H9 (cell line): ENCODE results near the gene CEBPE. TPM values are rescaled to one million over a fixed set of nuclear protein-coding genes. Genes with fewer than 3 reads are reported as not detected.

ENCODE experiments used
- DNase-seq: peaks from one replicate; pipeline ENCODE4 v3.0.0-alpha.2; 2017
- H2AFZ ChIP-seq: one replicate; pipeline ENCODE4 v1.6.1; 2013; ENCODE audit warnings: mild to moderate bottlenecking, low read length, control low read depth, moderate library complexity
- H2AK5ac ChIP-seq: 2 replicates; pipeline ENCODE4 v1.6.1; 2013; ENCODE audit warnings: low read length, control low read depth, mixed read lengths; ENCODE audit not compliant: insufficient read length
- H2BK120ac ChIP-seq: one replicate; pipeline ENCODE4 v1.6.1; 2013; ENCODE audit warnings: low read depth, mild to moderate bottlenecking, low read length, control low read depth, inconsistent platforms; ENCODE audit not compliant: poor library complexity, severe bottlenecking
- H2BK12ac ChIP-seq: 2 replicates; pipeline ENCODE4 v1.6.1; 2013; ENCODE audit warnings: low read length, control low read depth, mixed read lengths, low read depth; ENCODE audit not compliant: insufficient read length
- H2BK15ac ChIP-seq: 2 replicates; pipeline ENCODE4 v1.6.1; 2013; ENCODE audit warnings: low read depth, low read length, control low read depth
- H2BK20ac ChIP-seq: one replicate; pipeline ENCODE4 v1.6.1; 2013; ENCODE audit warnings: low read depth, mild to moderate bottlenecking, low read length, control low read depth, inconsistent platforms; ENCODE audit not compliant: poor library complexity, severe bottlenecking
- H2BK5ac ChIP-seq: 2 replicates; pipeline ENCODE4 v1.6.1; 2013; ENCODE audit warnings: low read length, control low read depth, mixed read lengths; ENCODE audit not compliant: insufficient read length
- H3K14ac ChIP-seq: 2 replicates; pipeline ENCODE4 v1.6.1; 2013; ENCODE audit warnings: low read length, control low read depth; ENCODE audit not compliant: insufficient read depth
- H3K18ac ChIP-seq: 2 replicates; pipeline ENCODE4 v1.6.1; 2013; ENCODE audit warnings: low read depth, mild to moderate bottlenecking, mixed read lengths, low read length, control low read depth; ENCODE audit not compliant: insufficient read length
- H3K23ac ChIP-seq: 2 replicates; pipeline ENCODE4 v1.6.1; 2013; ENCODE audit warnings: low read length, control low read depth, mixed read lengths, low read depth; ENCODE audit not compliant: insufficient read length
- H3K23me2 ChIP-seq: 2 replicates; pipeline ENCODE4 v1.6.1; 2013; ENCODE audit warnings: low read depth, mild to moderate bottlenecking, mixed read lengths, low read length, control low read depth; ENCODE audit not compliant: insufficient read length, poor library complexity, severe bottlenecking
- H3K27ac ChIP-seq: 2 replicates; pipeline ENCODE4 v1.5.1; 2013; ENCODE audit warnings: low read length, control low read depth, mixed read lengths, low read depth; ENCODE audit not compliant: insufficient read length
- H3K27me3 ChIP-seq: 2 replicates; pipeline ENCODE4 v1.6.1; 2013; ENCODE audit warnings: low read length, control low read depth, inconsistent platforms; ENCODE audit not compliant: insufficient read depth
- H3K4ac ChIP-seq: 2 replicates; pipeline ENCODE4 v1.6.1; 2013; ENCODE audit warnings: low read depth, mild to moderate bottlenecking, control low read depth, inconsistent platforms, low read length, moderate library complexity
- H3K4me1 ChIP-seq: 2 replicates; pipeline ENCODE4 v1.6.1; 2013; ENCODE audit warnings: low read length, control low read depth, inconsistent platforms; ENCODE audit not compliant: insufficient read depth
- H3K4me2 ChIP-seq: 2 replicates; pipeline ENCODE4 v1.6.1; 2013; ENCODE audit warnings: low read length, control low read depth, mixed read lengths; ENCODE audit not compliant: insufficient read length, insufficient read depth
- H3K56ac ChIP-seq: 2 replicates; pipeline ENCODE4 v1.6.1; 2013; ENCODE audit warnings: low read depth, mild to moderate bottlenecking, mixed read lengths, low read length, control low read depth; ENCODE audit not compliant: insufficient read length
- H3K79me1 ChIP-seq: 2 replicates; pipeline ENCODE4 v1.6.1; 2013; ENCODE audit warnings: low read depth, mild to moderate bottlenecking, moderate library complexity, low read length, control low read depth, inconsistent platforms; ENCODE audit not compliant: insufficient read depth, poor library complexity, severe bottlenecking
- H3K79me2 ChIP-seq: 2 replicates; pipeline ENCODE4 v1.6.1; 2013; ENCODE audit warnings: low read length, control low read depth, inconsistent platforms; ENCODE audit not compliant: insufficient read depth
- H3K9ac ChIP-seq: 2 replicates; pipeline ENCODE4 v1.6.1; 2013; ENCODE audit warnings: low read length, control low read depth, mixed read lengths; ENCODE audit not compliant: insufficient read length; ENCODE audit errors: extremely low read depth
- H3K9me3 ChIP-seq: one replicate; pipeline ENCODE4 v1.6.1; 2013; ENCODE audit warnings: low read depth, low read length, inconsistent platforms; ENCODE audit not compliant: control insufficient read depth
- H3T11ph ChIP-seq: one replicate; pipeline ENCODE4 v1.6.1; 2013; ENCODE audit warnings: mild to moderate bottlenecking, low read length, control low read depth, inconsistent platforms
- H4K20me1 ChIP-seq: one replicate; pipeline ENCODE4 v1.6.1; 2013; ENCODE audit not compliant: control insufficient read depth, insufficient read length, insufficient read depth
- H4K5ac ChIP-seq: 2 replicates; pipeline ENCODE4 v1.6.1; 2013; ENCODE audit warnings: low read depth, mild to moderate bottlenecking, mixed read lengths, low read length, control low read depth; ENCODE audit not compliant: insufficient read length
- H4K8ac ChIP-seq: replicated peaks from 2 replicates; pipeline ENCODE4 v1.6.1; 2013; ENCODE audit warnings: low read length, control low read depth, mixed read lengths, low read depth; ENCODE audit not compliant: insufficient read length
- H4K91ac ChIP-seq: 2 replicates; pipeline ENCODE4 v1.6.1; 2013; ENCODE audit warnings: low read depth, mild to moderate bottlenecking, moderate library complexity, mixed read lengths, low read length, control low read depth; ENCODE audit not compliant: insufficient read length
- H3K27ac Mint-ChIP-seq, 3 experiments: 2 replicates in 2 of 3; 3 replicates in 1 of 3; pipeline ENCODE4 v1.8.0; 2020 to 2021; ENCODE audit warnings: mixed read lengths in 3 of 3, mild to moderate bottlenecking in 1 of 3, moderate library complexity in 1 of 3
- H3K27me3 Mint-ChIP-seq: 2 replicates; pipeline ENCODE4 v1.8.0; 2021; ENCODE audit warnings: low read depth, mild to moderate bottlenecking, moderate library complexity, mixed read lengths
- H3K36me3 Mint-ChIP-seq, 3 experiments: 2 replicates in 2 of 3; 3 replicates in 1 of 3; pipeline ENCODE4 v1.8.0; 2020 to 2021; ENCODE audit warnings: low read depth in 3 of 3, mixed read lengths in 3 of 3; ENCODE audit not compliant: insufficient read depth in 1 of 3
- H3K4me1 Mint-ChIP-seq, 2 experiments: 2 replicates each; pipeline ENCODE4 v1.8.0; 2020; ENCODE audit warnings: mixed read lengths in 2 of 2
- H3K4me3 Mint-ChIP-seq, 2 experiments: 2 replicates in 1 of 2; 3 replicates in 1 of 2; pipeline ENCODE4 v1.8.0; 2020 to 2021; ENCODE audit warnings: mild to moderate bottlenecking in 2 of 2, mixed read lengths in 2 of 2, moderate library complexity in 1 of 2
- H3K9me3 Mint-ChIP-seq, 2 experiments: 2 replicates in 1 of 2; 3 replicates in 1 of 2; pipeline ENCODE4 v1.8.0; 2020; ENCODE audit warnings: mild to moderate bottlenecking in 2 of 2, mixed read lengths in 2 of 2, moderate library complexity in 1 of 2
- WGBS: extraction: QIAGEN DNeasy Blood & Tissue Kit; methylation state at CpG from one replicate; pipeline ENCODE4 v1.1.7; 2013; ENCODE audit warnings: missing lambda C conversion rate, low lambda C conversion rate, mixed read lengths; ENCODE audit not compliant: insufficient read length; ENCODE audit errors: extremely low coverage; 5-methylcytosine and 5-hydroxymethylcytosine counted together
- total RNA-seq: library from RNA; stranded (reverse); gene quantifications from 2 replicates; pipeline ENCODE4 v1.2.1, GENCODE V29; 2021
- TF ChIP-seq, protein P1 (sequence below): fragments of 200-600 bp; sonication (generic); conservative IDR thresholded peaks from 3 replicates; pipeline ENCODE4 v1.8.0; 2021; ENCODE audit warnings: antibody characterized with exemption, mild to moderate bottlenecking

Gene CEBPE
- total RNA-seq, 1 experiment from 2014 or later = not detected

DNA sequence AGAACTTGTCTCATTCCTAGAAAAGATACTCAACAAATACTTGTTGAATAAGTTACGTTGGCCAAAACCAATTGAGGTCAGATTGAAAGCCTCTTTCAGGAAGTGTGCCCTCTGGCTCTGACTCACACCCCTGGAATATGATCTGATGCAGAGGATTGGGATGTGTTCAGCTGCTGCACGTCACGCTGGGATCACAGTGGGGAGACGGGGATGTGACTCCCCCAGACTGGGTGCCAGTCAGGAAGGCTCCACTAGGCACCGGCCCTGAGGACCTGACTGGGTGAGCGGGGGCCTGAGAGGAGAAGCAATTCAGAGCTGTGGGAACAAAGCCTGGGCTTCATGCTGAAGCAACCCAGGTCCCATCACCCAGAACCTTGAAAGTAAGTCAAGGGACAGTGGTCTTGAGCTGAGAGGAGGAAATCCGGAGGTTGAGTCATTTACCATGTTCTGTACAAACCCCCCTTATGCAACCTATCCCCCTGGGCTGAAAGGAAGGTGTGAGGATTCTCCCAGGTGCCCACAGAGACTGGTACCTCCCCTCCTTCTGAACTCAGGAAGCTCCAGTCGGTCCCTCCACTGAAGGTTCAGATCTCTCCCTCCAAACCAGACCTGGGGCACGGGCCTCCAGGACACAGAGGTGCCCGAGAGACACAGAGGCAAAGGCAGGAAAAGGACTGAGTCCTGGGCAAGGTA is 3.9 kb downstream of the CEBPE start:
- Histone ChIP-seq H3K4me2 (no peak overlapping the region), H4K20me1 (no peaks in the 10 kb centered on the region), H2AFZ (no peak overlapping the region), H3K4ac (no peak overlapping the region), H3K23me2 (no peaks in the 10 kb centered on the region), H3K79me2 (no peaks in the 10 kb centered on the region), H3K4me1 (peaks cover 2% of the 10 kb centered on the region; the same call in 1 of the 2 replicates), H3K23ac (no peak overlapping the region), H3K27me3 (no peaks in the 10 kb centered on the region), H2BK120ac (no peak overlapping the region), H2AK5ac (no peak overlapping the region), H2BK5ac (no peak overlapping the region), H4K91ac (no peak overlapping the region), H3K18ac (no peak overlapping the region), H3K14ac (no peak overlapping the region), H3T11ph (no peak overlapping the region), H3K27ac (no peak overlapping the region), H2BK15ac (no peak overlapping the region), H3K79me1 (no peaks in the 10 kb centered on the region), H4K5ac (no peak overlapping the region), H2BK12ac (no peak overlapping the region), H3K9ac (no peak overlapping the region), H4K8ac (no peak overlapping the region), H3K9me3 (no peaks in the 10 kb centered on the region), H2BK20ac (no peak overlapping the region), H3K56ac (no peak overlapping the region)
- DNase-seq = no peak
- H3K4me1 Mint-ChIP-seq = peaks cover 31 to 36% of the 10 kb centered on the region in 2 experiments
- no peaks in the 10 kb centered on the region for H3K9me3 Mint-ChIP-seq
- H3K27ac Mint-ChIP-seq = no peak overlapping the region
- no peak overlapping the region for H3K4me3 Mint-ChIP-seq
- TF ChIP-seq, protein P1, sequence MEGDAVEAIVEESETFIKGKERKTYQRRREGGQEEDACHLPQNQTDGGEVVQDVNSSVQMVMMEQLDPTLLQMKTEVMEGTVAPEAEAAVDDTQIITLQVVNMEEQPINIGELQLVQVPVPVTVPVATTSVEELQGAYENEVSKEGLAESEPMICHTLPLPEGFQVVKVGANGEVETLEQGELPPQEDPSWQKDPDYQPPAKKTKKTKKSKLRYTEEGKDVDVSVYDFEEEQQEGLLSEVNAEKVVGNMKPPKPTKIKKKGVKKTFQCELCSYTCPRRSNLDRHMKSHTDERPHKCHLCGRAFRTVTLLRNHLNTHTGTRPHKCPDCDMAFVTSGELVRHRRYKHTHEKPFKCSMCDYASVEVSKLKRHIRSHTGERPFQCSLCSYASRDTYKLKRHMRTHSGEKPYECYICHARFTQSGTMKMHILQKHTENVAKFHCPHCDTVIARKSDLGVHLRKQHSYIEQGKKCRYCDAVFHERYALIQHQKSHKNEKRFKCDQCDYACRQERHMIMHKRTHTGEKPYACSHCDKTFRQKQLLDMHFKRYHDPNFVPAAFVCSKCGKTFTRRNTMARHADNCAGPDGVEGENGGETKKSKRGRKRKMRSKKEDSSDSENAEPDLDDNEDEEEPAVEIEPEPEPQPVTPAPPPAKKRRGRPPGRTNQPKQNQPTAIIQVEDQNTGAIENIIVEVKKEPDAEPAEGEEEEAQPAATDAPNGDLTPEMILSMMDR = no peak
- H3K27me3 Mint-ChIP-seq = peaks cover 28% of the 10 kb centered on the region
- no CpG with 5 or more reads among the region's 10 CpGs for WGBS
- H3K36me3 Mint-ChIP-seq = no peaks in the 10 kb centered on the region; a peak in 1 of 7 replicates
